ENCODE results near the gene CAPN2.

The CAPN2 gene

GRCh38 chr1:223700388-223700918 is 11.9 kb upstream of the CAPN2 start:
- no peak for DNase-seq
- intact Hi-C loops (cut with DNase I), result no loop called here

- no peak for DNase-seq
- intact Hi-C loops (cut with DNase I), result no loop called here
Observed at GRCh38 chr1:223700942-223701637, 11.2 kb upstream of the CAPN2 start.

GRCh38 chr1:223702735-223703667 is 9.3 kb upstream of the CAPN2 start:
- DNase-seq, result no peak
- intact Hi-C loops (cut with DNase I), result no loop called here

GRCh38 chr1:223703668-223704013 is 8.7 kb upstream of the CAPN2 start:
- intact Hi-C loops (cut with DNase I), result no loop called here
- DNase-seq, result no peak

- DNase-seq, result no peak
- intact Hi-C loops (cut with DNase I), result no loop called here
Observed at GRCh38 chr1:223704921-223705878, 7.1 kb upstream of the CAPN2 start.

GRCh38 chr1:223706077-223706973 is 6.0 kb upstream of the CAPN2 start:
- intact Hi-C loops (cut with DNase I), result no loop called here
- DNase-seq, result no peak

GRCh38 chr1:223707256-223708000 is 4.9 kb upstream of the CAPN2 start:
- intact Hi-C loops (cut with DNase I), result no loop called here
- DNase-seq, result peak in 4 of 42 donors; percentile 30 to 69 (median 38)

- no peak for DNase-seq
- intact Hi-C loops (cut with DNase I), result no loop called here
Observed at GRCh38 chr1:223708001-223708359, 4.4 kb upstream of the CAPN2 start.

GRCh38 chr1:223708651-223709268 is 3.6 kb upstream of the CAPN2 start:
- DNase-seq, result no peak
- intact Hi-C loops (cut with DNase I), result no loop called here

GRCh38 chr1:223709598-223709997 is 2.7 kb upstream of the CAPN2 start:
- intact Hi-C loops (cut with DNase I), result no loop called here
- DNase-seq, result no peak

GRCh38 chr1:223710179-223711133 is 1.9 kb upstream of the CAPN2 start:
- intact Hi-C loops (cut with DNase I), result loop anchor here (5.0 kb wide), 1 partner anchor 137 kb away; the partner anchor contains the start of gene TP53BP2

GRCh38 chr1:223711173-223711572 is 1.2 kb upstream of the CAPN2 start:
- intact Hi-C loops (cut with DNase I), result loop anchor here (5.0 kb wide), 1 partner anchor 136 kb away; the partner anchor contains the start of gene TP53BP2
- DNase-seq, result peak in 1 of 42 donors; percentile 17

More at GRCh38 chr1:223710179-223711133, 1.9 kb upstream of the CAPN2 start:
- DNase-seq, result no peak

- no peak for DNase-seq
- intact Hi-C loops (cut with DNase I), result loop anchor here (2.0 to 5.0 kb wide), 2 partner anchors 37 to 136 kb away; partner anchors contain the start of gene TP53BP2
Observed at GRCh38 chr1:223711747-223712193, 569 bp upstream of the CAPN2 start.

- peak in 31 of 42 donors; percentile 19 to 75 (median 52) for DNase-seq
- intact Hi-C loops (cut with DNase I), result loop anchor here (2.0 to 5.0 kb wide), 2 partner anchors 36 to 134 kb away; partner anchors contain the start of gene TP53BP2
Observed at GRCh38 chr1:223712850-223713474, 623 bp downstream of the CAPN2 start.
